Right kidney (tissue), 1 donor: ENCODE data around the gene NTM.
"Not testable (repeated sequence)": the region's sequence is repeated elsewhere in the genome, so short reads cannot be mapped to it uniquely, and the experiment has no call there.

Experiments
- DNase-seq: peaks from one replicate; pipeline ENCODE4 v3.0.0-alpha.2; 2016

NTM gene

GRCh38 chr11:132284048-132284447 is 913.6 kb downstream of the NTM start:
- no peak for DNase-seq

- no peak for DNase-seq
Observed at GRCh38 chr11:132284611-132285010, 914.2 kb downstream of the NTM start.

GRCh38 chr11:132285631-132286030 is 915.2 kb downstream of the NTM start:
- DNase-seq = no peak

GRCh38 chr11:132286106-132286505 is 915.7 kb downstream of the NTM start:
- no peak for DNase-seq

- no peak for DNase-seq
Observed at GRCh38 chr11:132288036-132288435, 917.6 kb downstream of the NTM start.

- DNase-seq = no peak
Observed at GRCh38 chr11:132289590-132290256, 919.3 kb downstream of the NTM start.

GRCh38 chr11:132293586-132293985 is 923.2 kb downstream of the NTM start:
- DNase-seq = no peak

GRCh38 chr11:132296946-132297610 is 926.7 kb downstream of the NTM start:
- DNase-seq = no peak

GRCh38 chr11:132298357-132298756 is 927.9 kb downstream of the NTM start:
- no peak for DNase-seq

GRCh38 chr11:132300283-132300682 is 929.9 kb downstream of the NTM start:
- no peak for DNase-seq

GRCh38 chr11:132301465-132301864 is 931.0 kb downstream of the NTM start:
- no peak for DNase-seq

GRCh38 chr11:132301900-132302299 is 931.5 kb downstream of the NTM start:
- DNase-seq = no peak

- DNase-seq = no peak
Observed at GRCh38 chr11:132307309-132308020, 937.0 kb downstream of the NTM start.

GRCh38 chr11:132310390-132311375 is 940.3 kb downstream of the NTM start:
- DNase-seq = no peak

- no peak for DNase-seq
Observed at GRCh38 chr11:132311703-132312102, 941.3 kb downstream of the NTM start.

- DNase-seq = no peak
Observed at GRCh38 chr11:132312161-132312560, 941.7 kb downstream of the NTM start.

GRCh38 chr11:132312701-132313111 is 942.3 kb downstream of the NTM start:
- DNase-seq = no peak

GRCh38 chr11:132314911-132315455 is 944.6 kb downstream of the NTM start:
- DNase-seq = no peak

- DNase-seq = no peak
Observed at GRCh38 chr11:132315696-132316095, 945.3 kb downstream of the NTM start.

- DNase-seq = no peak
Observed at GRCh38 chr11:132318421-132319157, 948.2 kb downstream of the NTM start.

GRCh38 chr11:132319419-132319818 is 949.0 kb downstream of the NTM start:
- DNase-seq = not testable (repeated sequence)
